Mammary epithelial cell (primary cell): ENCODE measurements around the gene SRP68.

Source experiments
- EZH2 ChIP-seq: IDR thresholded peaks from 2 replicates; pipeline ENCODE4 v1.6.1; 2012; ENCODE audit warnings: low read length, inconsistent platforms, borderline replicate concordance
- TF ChIP-seq, protein P1 (sequence below), 2 donors: IDR thresholded peaks in 1 of 2; conservative IDR thresholded peaks in 1 of 2; 2 replicates each; pipeline ENCODE4 v1.5.1; 2011 to 2012; ENCODE audit warnings: inconsistent platforms in 2 of 2, low read length in 2 of 2, mild to moderate bottlenecking in 2 of 2, control low read depth in 1 of 2, low read depth in 1 of 2; ENCODE audit not compliant: insufficient read depth in 1 of 2; ENCODE audit errors: extremely low read depth in 1 of 2

DNA sequence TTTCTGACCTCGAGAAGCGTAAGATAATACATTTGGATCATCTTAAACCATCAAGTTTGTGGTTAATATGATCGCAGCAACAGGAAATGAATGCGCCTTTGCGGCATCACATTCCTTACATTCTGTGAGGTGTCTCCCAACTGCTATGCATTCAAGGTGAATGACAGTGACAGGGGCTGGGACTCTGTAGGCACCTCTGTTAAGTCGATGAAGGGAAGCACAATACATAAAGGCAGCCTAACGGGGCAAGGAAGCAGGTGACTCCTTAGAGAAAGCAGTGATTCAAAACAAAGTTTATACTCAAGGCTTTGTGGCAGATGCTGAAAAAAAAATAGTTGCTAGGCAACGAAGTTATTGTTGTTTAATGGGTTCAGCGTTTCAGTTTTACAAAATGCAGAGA is 23.6 kb downstream of the SRP68 start:
- TF ChIP-seq, protein P1, sequence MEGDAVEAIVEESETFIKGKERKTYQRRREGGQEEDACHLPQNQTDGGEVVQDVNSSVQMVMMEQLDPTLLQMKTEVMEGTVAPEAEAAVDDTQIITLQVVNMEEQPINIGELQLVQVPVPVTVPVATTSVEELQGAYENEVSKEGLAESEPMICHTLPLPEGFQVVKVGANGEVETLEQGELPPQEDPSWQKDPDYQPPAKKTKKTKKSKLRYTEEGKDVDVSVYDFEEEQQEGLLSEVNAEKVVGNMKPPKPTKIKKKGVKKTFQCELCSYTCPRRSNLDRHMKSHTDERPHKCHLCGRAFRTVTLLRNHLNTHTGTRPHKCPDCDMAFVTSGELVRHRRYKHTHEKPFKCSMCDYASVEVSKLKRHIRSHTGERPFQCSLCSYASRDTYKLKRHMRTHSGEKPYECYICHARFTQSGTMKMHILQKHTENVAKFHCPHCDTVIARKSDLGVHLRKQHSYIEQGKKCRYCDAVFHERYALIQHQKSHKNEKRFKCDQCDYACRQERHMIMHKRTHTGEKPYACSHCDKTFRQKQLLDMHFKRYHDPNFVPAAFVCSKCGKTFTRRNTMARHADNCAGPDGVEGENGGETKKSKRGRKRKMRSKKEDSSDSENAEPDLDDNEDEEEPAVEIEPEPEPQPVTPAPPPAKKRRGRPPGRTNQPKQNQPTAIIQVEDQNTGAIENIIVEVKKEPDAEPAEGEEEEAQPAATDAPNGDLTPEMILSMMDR (conservative IDR thresholded peaks at IDR 0.05 in 1 of 2, IDR thresholded peaks at IDR 0.05 in 1 of 2; ENCODE audit: extremely low read depth in 1 of 2, insufficient read depth in 1 of 2, low read depth in 1 of 2, low read length in 2 of 2): no peak
- no peak for TF ChIP-seq EZH2
